Ovary (tissue), 3 donors: Measurements from ENCODE around the gene GP9.
"Not testable (repeated sequence)": the region's sequence is repeated elsewhere in the genome, so short reads cannot be mapped to it uniquely, and the experiment has no call there.

Experiments
- CTCF ChIP-seq, 3 donors: fragments of 450-650 bp in 2 of 3; fragments of 200-600 bp in 1 of 3; IDR thresholded peaks; one replicate each; pipeline versions ENCODE4 v1.5.1 to v1.8.0; 2016 to 2022; ENCODE audit warnings: antibody characterized with exemption in 3 of 3, mild to moderate bottlenecking in 1 of 3
- EP300 ChIP-seq: sonication (generic); formaldehyde crosslinking; IDR thresholded peaks from one replicate; pipeline ENCODE4 v1.6.1; 2017; ENCODE audit warnings: antibody characterized with exemption
- donor health status: DM: no; HTN: no; CAD: no.

GRCh38 chr3:129088312-129088711 lies 27.7 kb downstream of the GP9 start:
- not testable (repeated sequence) for TF ChIP-seq CTCF (IDR thresholded peaks at IDR 0.05); EP300
